NCI-H524 (cell line): ENCODE data around the gene STAT3.
A peak's percentile ranks its signal among the peaks of the same experiment; 100 is the strongest.
"Not testable (repeated sequence)": the region's sequence is repeated elsewhere in the genome, so short reads cannot be mapped to it uniquely, and the experiment has no call there.

Experiments used
- DNase-seq, 2 experiments: peaks; one replicate each; lab custom pipeline; 2025; lab: John Stamatoyannopoulos, UW

The STAT3 gene

GRCh38 chr17:42279776-42280630 is 108.2 kb downstream of the STAT3 start:
- no peak for DNase-seq

- no peak for DNase-seq
These were observed 110.9 kb downstream of the STAT3 start for GRCh38 chr17:42277342-42277712.

GRCh38 chr17:42276609-42277341 is 111.5 kb downstream of the STAT3 start:
- peak in 1 of 2 experiments; percentile 50 for DNase-seq

GRCh38 chr17:42276359-42276608 is 112.0 kb downstream of the STAT3 start, which contains the start of gene STAT5B:
Gene STAT5B (minus strand): TSS chr17:42276391. CDS start chr17:42232127, 44,264 bp downstream.
- peak; percentile 27 to 76 for DNase-seq

- DNase-seq = peak; percentile 38 to 52
These were observed 112.5 kb downstream of the STAT3 start for GRCh38 chr17:42275527-42276358.

- peak in 1 of 2 experiments; percentile 64 for DNase-seq
These were observed 113.3 kb downstream of the STAT3 start for GRCh38 chr17:42274812-42275526.

- no peak for DNase-seq
These were observed 114.0 kb downstream of the STAT3 start for GRCh38 chr17:42274253-42274542.

GRCh38 chr17:42273474-42274252 is 114.6 kb downstream of the STAT3 start:
- no peak for DNase-seq

GRCh38 chr17:42272162-42272907 is 115.9 kb downstream of the STAT3 start:
- no peak for DNase-seq

GRCh38 chr17:42271779-42272035 is 116.5 kb downstream of the STAT3 start:
- DNase-seq = no peak

- DNase-seq = no peak
These were observed 117.0 kb downstream of the STAT3 start for GRCh38 chr17:42271006-42271778.

GRCh38 chr17:42270596-42270995 is 117.6 kb downstream of the STAT3 start:
- DNase-seq = no peak

- no peak for DNase-seq
These were observed 118.1 kb downstream of the STAT3 start for GRCh38 chr17:42270170-42270535.

GRCh38 chr17:42268236-42268635 is 120.0 kb downstream of the STAT3 start:
- DNase-seq = no peak

GRCh38 chr17:42266918-42267766 is 121.1 kb downstream of the STAT3 start:
- no peak for DNase-seq

- no peak for DNase-seq
These were observed 121.8 kb downstream of the STAT3 start for GRCh38 chr17:42266462-42266861.

- not testable (repeated sequence) for DNase-seq
These were observed 123.9 kb downstream of the STAT3 start for GRCh38 chr17:42264366-42264765.
